HG03103 (cell line): ENCODE measurements around the gene DRD4.
"Not testable (repeated sequence)": the region's sequence is repeated elsewhere in the genome, so short reads cannot be mapped to it uniquely, and the experiment has no call there.

ENCODE experiments used
- ATAC-seq: cut with Tn5 transposase; IDR thresholded peaks from one replicate; pipeline ENCODE4 v1.9.1; 2021; ENCODE audit warnings: low read depth; ENCODE audit not compliant: unreplicated experiment

Gene DRD4

GRCh38 chr11:641806-642370, 4.8 kb downstream of the DRD4 start:
- no peak for ATAC-seq

DNA sequence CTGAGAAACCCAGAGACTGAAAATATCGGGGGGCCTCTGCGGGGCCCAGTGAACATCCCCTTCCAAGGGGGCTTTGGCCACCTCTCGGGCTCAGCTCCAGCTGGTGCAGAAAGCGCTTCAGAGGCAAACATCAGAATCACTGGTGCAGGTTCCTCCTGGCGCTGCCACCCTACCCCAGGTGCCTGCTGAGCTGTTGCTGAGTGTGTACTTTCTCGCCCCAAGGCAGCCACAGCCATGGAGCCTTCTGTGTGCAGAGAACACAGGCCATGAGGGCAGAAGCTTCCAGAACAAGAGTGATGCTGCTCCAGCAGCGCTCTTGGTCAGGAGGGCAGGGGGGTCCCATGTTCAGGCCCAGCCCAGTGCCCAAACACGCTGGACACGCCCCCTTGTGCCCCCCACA, 6.3 kb downstream of the DRD4 start:
- ATAC-seq, result no peak

DNA sequence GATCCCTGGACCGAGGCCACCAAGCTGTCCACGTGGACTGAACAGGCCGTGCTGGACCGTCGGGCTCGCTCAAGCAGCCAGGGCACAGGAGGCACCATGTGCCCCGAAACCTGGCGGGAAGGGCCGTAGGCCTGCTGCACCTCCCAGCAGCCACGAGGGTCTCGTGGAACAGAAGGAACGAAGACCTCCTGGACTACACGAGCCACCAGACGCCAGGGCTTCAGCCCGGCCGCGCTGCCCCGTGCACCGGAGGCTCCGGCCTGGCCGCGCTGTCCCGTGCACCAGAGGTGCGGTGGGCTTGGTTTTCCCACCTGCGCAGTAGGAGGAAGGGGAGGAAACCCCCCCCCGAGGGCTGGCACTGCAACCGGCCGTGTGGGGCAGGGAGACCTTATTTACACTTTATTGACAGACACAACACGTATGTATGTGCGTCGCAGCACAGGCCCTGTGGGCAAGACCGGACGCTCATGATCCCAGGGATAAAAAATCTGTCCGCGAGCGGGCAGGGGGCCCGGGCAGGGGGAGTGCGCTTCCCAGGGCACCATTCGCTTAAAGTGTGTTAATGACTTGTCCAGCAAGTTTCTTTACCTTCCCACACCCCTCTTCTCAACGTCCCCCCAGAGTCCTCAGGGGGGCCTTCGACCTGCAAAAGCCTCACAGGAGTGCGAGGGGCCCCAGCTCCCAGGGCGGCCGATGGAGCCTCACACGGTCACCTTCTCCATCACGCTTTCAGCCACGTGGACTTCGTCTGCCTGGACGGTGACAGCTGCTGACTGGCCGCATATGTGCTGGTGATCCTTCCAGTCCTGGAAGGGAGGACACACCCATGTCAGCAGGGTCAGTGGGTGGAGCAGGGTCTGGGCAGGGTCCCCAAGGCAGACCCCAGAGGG, 7.0 kb downstream of the DRD4 start:
- ATAC-seq, result no peak

DNA sequence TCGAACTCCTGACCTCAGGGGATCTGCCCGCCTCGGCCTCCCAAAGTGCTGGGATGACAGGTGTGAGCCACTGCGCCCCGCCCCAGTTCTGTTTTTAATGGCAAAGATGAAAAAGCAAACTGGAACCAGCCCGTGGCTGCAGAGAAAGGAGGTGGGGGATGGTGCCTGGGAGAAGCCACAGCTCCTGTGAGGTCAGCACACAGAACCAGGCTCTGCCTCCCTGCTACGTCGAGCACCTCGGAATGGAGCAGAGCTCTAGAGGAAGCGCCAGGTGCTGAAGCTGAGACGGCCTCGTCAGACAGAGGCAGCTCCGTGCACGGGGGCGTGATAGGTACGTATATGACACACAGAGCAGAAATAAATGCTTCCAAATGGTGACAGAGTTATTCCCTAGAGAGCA, 8.5 kb downstream of the DRD4 start:
- no peak for ATAC-seq

GRCh38 chr11:646214-646613, 9.1 kb downstream of the DRD4 start:
- no peak for ATAC-seq

GRCh38 chr11:647672-648158, 10.6 kb downstream of the DRD4 start:
- ATAC-seq, result not testable (repeated sequence)

DNA sequence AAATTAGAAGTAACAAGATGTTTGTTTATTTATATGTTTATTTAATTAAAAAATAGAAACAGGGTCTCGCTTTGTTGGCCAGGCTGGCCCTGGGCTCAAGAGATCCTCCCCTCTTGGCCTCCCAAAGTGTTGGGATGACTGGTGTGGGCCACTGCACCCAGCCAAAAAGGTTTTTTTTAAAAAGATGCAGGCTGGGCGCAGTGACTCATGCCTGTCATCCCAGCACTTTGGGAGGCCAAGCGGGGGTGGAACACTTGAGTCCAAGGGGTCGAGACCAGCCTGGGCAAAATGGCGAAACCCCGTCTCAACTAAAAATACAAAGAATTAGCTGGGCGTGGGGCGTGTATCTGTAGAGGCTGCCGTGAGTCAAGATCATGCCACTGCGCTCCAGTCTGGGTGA, 13.4 kb downstream of the DRD4 start:
- no peak for ATAC-seq

DNA sequence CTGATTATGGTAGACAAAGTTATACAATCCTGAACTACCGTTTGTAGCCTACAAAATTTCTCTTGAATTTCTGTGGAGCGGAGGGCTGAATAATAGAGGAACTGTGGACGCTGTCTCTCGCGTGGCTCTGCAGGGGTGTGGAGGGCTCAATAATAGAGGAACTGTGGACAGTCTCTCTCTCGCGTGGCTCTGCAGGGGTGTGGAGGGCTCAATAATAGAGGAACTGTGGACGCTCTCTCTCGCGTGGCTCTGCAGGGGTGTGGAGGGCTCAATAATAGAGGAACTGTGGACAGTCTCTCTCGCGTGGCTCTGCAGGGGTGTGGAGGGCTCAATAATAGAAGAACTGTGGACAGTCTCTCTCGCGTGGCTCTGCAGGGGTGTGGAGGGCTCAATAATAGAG, 16.1 kb downstream of the DRD4 start:
- ATAC-seq, result not testable (repeated sequence)

DNA sequence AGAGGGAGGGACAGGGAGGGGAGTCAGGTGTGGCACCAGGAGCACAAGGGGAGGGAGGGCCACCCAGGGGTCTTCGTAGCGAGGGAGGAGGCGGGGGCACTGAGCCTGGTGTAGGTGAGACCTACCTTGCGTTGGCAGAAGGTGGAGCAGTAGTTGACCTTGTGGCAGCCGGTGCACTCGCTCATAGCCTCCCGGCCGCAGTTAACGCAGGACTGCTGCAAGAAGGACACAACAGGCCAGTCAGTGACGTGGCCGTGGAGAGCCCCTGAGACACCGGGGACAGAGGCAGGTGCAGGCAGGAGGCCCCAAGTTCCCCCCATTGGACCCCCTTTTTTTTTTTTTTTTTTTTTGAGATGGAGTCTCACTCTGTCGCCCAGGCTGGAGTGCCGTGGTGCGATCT, 16.8 kb downstream of the DRD4 start:
- no peak for ATAC-seq

DNA sequence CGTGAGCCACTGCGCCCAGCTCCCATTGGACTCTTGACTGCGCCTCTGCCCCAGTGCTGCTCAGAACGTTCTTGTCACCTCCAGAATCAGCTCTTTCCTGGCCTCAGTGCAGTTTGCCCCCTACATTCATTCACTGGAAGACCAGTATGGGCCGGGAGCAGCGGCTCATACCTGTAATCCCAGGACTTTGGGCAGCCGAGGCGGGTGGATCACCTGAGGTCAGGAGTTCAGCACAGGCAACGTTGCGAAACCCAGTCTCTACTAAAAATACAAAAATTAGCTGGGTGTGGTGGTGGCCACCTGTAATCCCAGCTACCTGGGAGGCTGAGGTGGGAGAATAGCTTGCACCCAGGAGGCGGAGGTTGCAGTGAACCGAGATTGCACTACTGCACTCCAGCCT, 17.4 kb downstream of the DRD4 start:
- ATAC-seq, result not testable (repeated sequence)

DNA sequence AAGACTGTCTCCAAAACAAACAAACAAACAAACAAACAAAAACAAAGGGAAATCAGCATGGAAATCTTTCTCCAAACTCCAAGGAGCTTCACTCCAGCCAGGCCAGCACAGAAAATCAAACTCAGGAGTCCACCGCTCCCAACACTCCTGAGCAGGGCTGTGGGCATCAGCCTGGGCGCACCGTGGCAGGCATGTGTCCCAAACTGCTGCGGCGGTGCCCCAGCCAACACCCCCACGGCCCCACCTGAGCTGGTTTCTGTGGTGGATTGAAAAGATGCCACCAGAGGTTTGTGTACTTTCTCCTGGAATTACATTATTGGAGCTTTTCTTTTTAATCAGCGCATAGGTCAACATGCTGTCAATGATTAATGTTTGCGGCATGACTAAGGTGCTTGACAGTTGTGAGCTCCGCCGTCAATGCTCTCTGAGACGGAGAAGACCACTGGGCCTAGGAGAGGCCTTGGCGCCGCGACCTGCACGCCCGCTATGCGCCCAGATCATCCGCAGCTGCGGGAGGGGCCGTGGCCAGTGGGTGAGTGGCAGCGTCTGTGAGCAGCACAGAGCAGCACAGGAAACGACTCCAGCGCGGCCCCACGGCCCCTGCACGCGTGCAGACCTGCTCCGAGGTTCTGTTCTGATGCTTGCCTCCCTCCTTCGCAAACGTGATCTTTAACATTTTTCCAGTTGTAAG, 18.1 kb downstream of the DRD4 start:
- no peak for ATAC-seq

- no peak for ATAC-seq
These were observed 19.4 kb downstream of the DRD4 start for GRCh38 chr11:656426-656825.

DNA sequence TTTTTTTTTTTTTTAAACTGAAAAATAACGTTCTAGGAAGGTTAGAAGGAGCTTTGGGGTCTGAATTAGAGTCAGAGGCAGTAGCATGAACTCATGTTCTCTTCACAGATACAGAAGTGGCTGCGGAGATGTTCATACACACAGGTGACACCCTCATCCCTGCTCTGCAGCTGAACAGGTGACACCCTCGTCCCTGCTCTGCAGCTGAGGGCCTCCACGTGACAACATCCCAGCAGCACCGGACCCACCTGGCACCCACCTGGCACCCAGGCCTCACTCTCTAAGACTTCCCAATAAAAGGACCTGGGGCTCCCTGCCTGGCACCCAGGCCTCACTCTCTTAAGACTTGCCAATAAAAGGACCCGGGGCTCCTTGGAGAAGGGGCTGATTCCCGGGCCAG, 19.8 kb downstream of the DRD4 start:
- ATAC-seq, result no peak

DNA sequence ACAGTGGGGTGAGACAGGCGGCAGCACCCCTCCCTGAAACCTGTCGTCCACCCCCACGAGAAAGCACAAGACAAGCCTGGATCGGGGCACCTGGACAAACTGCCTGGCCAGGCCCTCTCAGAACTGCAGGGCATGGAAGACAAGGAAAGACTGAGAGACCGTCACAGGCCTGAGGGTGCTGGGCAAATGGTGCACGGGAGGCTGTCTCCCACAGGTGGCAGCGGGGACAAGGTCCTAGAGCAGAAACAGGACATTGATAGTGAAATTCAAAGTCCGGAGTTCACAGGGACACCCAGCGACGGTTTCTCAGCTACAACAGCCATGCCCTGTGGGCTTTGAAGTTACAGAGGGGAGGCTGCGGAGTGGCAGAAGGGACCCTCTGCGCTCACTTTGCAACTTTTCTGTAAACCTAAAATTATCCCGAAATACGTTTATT, 20.6 kb downstream of the DRD4 start:
- no peak for ATAC-seq

- no peak for ATAC-seq
These were observed 22.5 kb downstream of the DRD4 start for GRCh38 chr11:659532-660085.

GRCh38 chr11:660281-660680, 23.2 kb downstream of the DRD4 start:
- ATAC-seq, result no peak

DNA sequence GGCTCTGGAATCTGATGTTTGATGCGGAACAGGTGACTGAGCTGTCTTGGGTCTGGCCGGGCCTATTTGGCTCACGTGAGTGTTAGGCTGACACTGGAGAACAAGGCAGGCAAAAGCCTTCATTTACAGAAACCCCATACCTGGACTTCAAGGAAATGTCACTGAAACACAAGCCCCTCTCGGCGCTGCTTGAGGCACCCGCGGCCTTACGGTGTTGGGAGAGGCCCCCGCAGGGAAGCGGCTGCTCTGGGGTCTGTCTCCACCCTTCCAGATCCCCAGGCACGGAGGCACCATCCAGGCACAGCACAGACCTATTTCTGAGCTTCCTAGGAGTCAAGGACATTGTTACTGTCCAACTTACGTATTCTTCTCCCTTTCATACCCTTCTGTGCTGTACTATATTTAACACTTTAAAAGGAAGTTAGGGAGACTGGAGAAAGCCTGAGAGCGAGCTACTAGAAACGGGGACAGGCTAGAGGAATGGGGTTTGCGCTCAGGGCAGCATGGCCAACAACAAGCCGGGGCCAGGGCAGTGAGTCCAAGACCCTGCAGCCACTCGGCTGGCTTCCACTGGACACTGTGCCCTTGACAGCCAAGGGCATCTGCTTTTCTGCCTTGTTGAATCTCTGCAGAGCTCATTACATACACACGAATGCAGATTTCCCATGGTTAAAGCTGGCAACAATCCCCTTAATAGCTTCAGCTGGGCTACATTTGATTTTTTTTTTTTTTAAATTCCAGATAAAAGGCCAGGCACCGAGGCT, 23.8 kb downstream of the DRD4 start:
- ATAC-seq, result no peak

DNA sequence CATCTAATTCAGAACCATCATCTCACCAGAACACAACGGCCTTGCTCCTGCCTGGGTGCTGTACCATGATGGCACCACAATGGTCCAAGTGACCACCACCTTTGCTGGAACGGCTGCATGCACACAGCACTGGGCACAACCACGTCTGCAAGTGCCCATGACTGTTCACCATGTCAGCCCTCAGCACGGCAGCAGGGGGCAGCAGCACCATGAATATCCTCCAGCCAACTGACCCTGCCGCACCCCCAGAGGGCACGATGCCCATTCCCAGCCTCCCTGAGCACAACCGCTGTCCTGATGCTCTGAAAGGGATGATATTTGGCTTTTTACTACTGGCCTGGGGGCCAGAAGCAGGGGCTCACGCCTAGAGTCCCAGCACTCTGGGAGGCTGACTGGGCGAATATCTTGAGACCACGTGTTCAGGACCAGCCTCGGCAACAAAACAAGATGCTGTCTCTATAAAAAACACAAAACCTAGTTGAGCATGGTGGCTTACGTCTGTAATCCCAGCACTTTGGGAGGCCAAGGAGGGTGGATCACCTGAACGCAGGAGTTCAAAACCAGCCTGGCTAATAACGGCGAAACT, 25.7 kb downstream of the DRD4 start:
- ATAC-seq, result no peak

- ATAC-seq, result no peak
These were observed 28.1 kb downstream of the DRD4 start for GRCh38 chr11:665062-665703.
